A673 (cell line): ENCODE results near the gene C1orf35. TPM values are rescaled to one million over a fixed set of nuclear protein-coding genes. Genes with fewer than 3 reads are reported as not detected.
A peak's percentile ranks its signal among the peaks of the same experiment; 100 is the strongest.

Experiments used
- BruUV-seq: library from RNA; stranded (reverse); fragments of 400-500 nt; replicated peaks from 2 replicates; lab custom pipeline; 2021; lab: Mats Ljungman, UMichigan
- CTCF ChIA-PET: fragments of 300-600 bp; sonication (Branson Sonifier 250); formaldehyde crosslinking; loops from one replicate; lab custom pipeline; 2022; ENCODE audit warnings: antibody characterized with exemption; lab: Charles Lee
- POLR2A ChIA-PET: fragments of 300-600 bp; sonication (Branson Sonifier 250); formaldehyde crosslinking; loops from one replicate; lab custom pipeline; 2022; ENCODE audit warnings: antibody characterized with exemption; ENCODE audit not compliant: low non-redundant PET; lab: Charles Lee
- DNase-seq: peaks from one replicate; pipeline ENCODE4 v3.0.0-alpha.2; 2015; ENCODE audit warnings: low spot score
- H3K27ac ChIP-seq: fragments of 200-600 bp; sonication (generic); 2 replicates; pipeline ENCODE4 v1.5.1; 2016; ENCODE audit warnings: mixed run types, low read depth, mild to moderate bottlenecking, mixed read lengths, antibody characterized with exemption, low read length; ENCODE audit not compliant: poor library complexity, severe bottlenecking
- H3K27me3 ChIP-seq: fragments of 200-600 bp; sonication (generic); replicated peaks from 2 replicates; pipeline ENCODE4 v1.6.1; 2017; ENCODE audit warnings: mixed run types, low read depth, mild to moderate bottlenecking, mixed read lengths, antibody characterized with exemption, low read length; ENCODE audit not compliant: insufficient read depth, poor library complexity
- H3K36me3 ChIP-seq: fragments of 200-600 bp; sonication (generic); 2 replicates; pipeline ENCODE4 v1.6.1; 2016; ENCODE audit warnings: mixed run types, mild to moderate bottlenecking, mixed read lengths, antibody characterized with exemption, low read length; ENCODE audit not compliant: insufficient read depth, poor library complexity, severe bottlenecking
- H3K4me1 ChIP-seq: fragments of 200-600 bp; sonication (generic); 2 replicates; pipeline ENCODE4 v1.6.1; 2017; ENCODE audit warnings: mixed run types, mild to moderate bottlenecking, mixed read lengths, antibody characterized with exemption, low read length; ENCODE audit not compliant: insufficient read depth, poor library complexity, severe bottlenecking
- H3K4me3 ChIP-seq: fragments of 200-600 bp; sonication (generic); 2 replicates; pipeline ENCODE4 v1.5.1; 2016; ENCODE audit warnings: low read depth, mixed run types, mild to moderate bottlenecking, mixed read lengths, low read length; ENCODE audit not compliant: poor library complexity, severe bottlenecking
- H3K9me3 ChIP-seq: fragments of 200-600 bp; sonication (generic); 2 replicates; pipeline ENCODE4 v1.6.1; 2016; ENCODE audit warnings: mixed run types, low read depth, mild to moderate bottlenecking, mixed read lengths, antibody characterized with exemption, low read length; ENCODE audit not compliant: poor library complexity, severe bottlenecking
- EZH2 ChIP-seq: fragments of 200-600 bp; sonication (generic); IDR thresholded peaks from 2 replicates; pipeline ENCODE4 v1.6.1; 2017; ENCODE audit warnings: borderline replicate concordance, low read depth, mild to moderate bottlenecking, mixed read lengths, antibody characterized with exemption, low read length; ENCODE audit not compliant: poor library complexity, severe bottlenecking
- intact Hi-C: fragments of 100-400 bp; cut with micrococcal nuclease; formaldehyde crosslinking; loops from one replicate; pipeline ENCODE4 v1.10.0; 2022; ENCODE audit not compliant: unreplicated experiment
- total RNA-seq: library from RNA; stranded (reverse); gene quantifications from 2 replicates; pipeline ENCODE4 v1.2.3, GENCODE V29; 2021
- TF ChIP-seq, protein P1 (sequence below): fragments of 300-800, 200-600 bp; sonication (generic); conservative IDR thresholded peaks from 2 replicates; pipeline ENCODE4 v1.5.1; 2017; ENCODE audit warnings: low read depth, mild to moderate bottlenecking, antibody characterized with exemption, low read length, moderate library complexity, mixed read lengths

The C1orf35 gene
- total RNA-seq, 1 experiment from 2014 or later, result 27.5 TPM

DNA sequence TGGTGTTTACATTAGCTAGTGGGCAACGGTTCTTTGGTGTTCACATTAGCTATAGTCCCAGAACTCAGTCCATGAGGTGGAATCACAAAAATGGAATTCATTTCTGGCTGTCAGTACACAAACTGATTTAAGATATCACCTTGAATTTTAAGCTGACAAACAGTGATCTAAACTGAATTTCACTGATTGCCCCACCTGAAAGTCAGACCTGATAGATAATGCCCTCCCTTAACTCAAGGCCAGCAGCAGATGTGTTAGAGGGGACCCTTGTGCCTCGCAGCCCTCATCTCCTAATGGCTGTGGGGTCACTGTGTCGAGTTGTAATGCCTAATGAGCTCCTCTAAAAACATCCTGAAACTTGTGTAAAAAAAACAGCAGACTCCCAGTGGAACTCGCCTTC, 12.0 kb downstream of the C1orf35 start:
- POLR2A ChIA-PET, result no interaction called here
- TSS peak; percentile 0 for BruUV-seq

DNA sequence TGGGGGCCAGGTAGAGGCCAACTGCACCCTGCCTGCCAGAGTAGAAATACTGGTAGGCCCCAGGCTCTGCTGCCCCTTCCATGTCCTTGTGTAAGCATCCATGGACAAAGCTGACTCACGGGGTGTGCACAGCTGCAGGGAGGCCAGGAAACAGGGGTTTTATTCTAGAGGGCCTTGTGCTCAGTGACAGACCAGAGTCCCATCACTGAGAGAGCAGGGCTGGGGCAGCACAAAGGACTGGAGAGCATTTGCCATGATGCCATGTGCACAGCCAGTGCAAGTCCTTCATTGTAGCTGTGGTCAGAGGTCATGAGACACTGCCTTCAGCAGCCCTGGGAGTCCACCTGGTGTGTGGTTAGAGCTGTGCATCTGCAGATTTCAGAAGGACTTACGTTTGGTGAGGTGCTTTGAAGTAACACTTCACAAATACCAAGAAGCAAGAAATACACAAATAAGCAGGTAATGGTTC, 12.5 kb downstream of the C1orf35 start:
- Histone ChIP-seq H3K36me3 (peaks cover 48% of the 10 kb centered on the region), H3K4me1 (peaks cover 9% of the 10 kb centered on the region), H3K27me3 (no peaks in the 10 kb centered on the region), H3K9me3 (peaks cover 30% of the 10 kb centered on the region), H3K27ac (no peak overlapping the region), H3K4me3 (no peak overlapping the region)
- ChIA-PET CTCF (no interaction called here), POLR2A (no interaction called here)
- TF ChIP-seq, protein P1, sequence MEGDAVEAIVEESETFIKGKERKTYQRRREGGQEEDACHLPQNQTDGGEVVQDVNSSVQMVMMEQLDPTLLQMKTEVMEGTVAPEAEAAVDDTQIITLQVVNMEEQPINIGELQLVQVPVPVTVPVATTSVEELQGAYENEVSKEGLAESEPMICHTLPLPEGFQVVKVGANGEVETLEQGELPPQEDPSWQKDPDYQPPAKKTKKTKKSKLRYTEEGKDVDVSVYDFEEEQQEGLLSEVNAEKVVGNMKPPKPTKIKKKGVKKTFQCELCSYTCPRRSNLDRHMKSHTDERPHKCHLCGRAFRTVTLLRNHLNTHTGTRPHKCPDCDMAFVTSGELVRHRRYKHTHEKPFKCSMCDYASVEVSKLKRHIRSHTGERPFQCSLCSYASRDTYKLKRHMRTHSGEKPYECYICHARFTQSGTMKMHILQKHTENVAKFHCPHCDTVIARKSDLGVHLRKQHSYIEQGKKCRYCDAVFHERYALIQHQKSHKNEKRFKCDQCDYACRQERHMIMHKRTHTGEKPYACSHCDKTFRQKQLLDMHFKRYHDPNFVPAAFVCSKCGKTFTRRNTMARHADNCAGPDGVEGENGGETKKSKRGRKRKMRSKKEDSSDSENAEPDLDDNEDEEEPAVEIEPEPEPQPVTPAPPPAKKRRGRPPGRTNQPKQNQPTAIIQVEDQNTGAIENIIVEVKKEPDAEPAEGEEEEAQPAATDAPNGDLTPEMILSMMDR, result no peak
- TF ChIP-seq EZH2, result no peak
- BruUV-seq, result no TSS peak
- intact Hi-C loops, result no loop called here
- no peak for DNase-seq

More for the DNA sequence above, 12.0 kb downstream of the C1orf35 start:
- H3K36me3 ChIP-seq, result peaks cover 52% of the 10 kb centered on the region
- no peak overlapping the region for H3K4me3 ChIP-seq
- H3K27me3 ChIP-seq, result no peaks in the 10 kb centered on the region
- peaks cover 30% of the 10 kb centered on the region for H3K9me3 ChIP-seq
- H3K27ac ChIP-seq, result no peak overlapping the region
- intact Hi-C loops, result no loop called here
- TF ChIP-seq, protein P1, result no peak
- TF ChIP-seq EZH2, result no peak
- H3K4me1 ChIP-seq, result peaks cover 5% of the 10 kb centered on the region
- CTCF ChIA-PET, result no interaction called here
- no peak for DNase-seq

DNA sequence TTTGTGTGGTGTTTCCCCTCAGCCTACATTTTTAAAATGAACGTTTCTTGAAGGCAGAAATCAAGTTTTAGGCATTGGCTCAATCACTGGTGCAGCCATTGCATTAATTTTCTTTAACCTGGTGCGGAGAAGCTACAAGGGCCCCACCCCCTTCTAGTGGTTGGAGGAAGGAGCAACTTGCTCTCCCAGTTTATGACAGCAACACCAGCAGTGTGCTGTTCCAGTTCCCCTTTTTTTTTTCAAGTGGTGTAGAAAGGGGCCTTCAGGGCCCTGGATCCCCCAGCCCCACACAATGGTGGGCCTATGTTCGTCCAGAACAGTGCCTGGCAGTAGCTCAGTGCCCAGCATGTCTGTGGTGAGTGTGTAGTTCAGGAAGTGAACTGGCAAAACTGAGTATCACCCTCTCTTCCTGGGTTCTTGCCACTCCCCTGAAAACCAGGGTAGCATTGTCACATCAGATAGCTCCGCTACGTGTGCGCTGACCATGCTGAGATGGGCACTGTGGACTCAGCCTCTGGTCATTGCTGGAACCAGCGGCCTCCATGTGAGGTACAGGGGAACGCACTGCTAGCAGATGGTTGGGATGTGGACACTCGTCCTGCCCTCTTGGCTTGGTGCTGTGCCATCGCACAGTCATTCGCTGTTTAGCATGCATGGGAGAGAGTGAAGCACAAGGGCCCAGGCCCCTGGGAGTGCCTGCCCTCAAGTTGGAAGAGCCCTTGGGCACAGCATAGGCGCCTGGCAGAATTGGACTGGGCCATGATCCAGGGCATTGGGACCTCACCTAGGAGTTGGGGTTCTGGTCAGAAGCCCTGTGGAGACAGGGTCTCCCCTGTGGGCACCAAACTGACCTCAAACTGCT, 13.4 kb downstream of the C1orf35 start:
- BruUV-seq, result no TSS peak
- TF ChIP-seq, protein P1, result no peak
- no peak for TF ChIP-seq EZH2
- intact Hi-C loops, result no loop called here
- DNase-seq, result no peak
- Histone ChIP-seq H3K4me3 (no peak overlapping the region), H3K36me3 (peaks cover 39% of the 10 kb centered on the region), H3K9me3 (peaks cover 24% of the 10 kb centered on the region), H3K4me1 (peaks cover 18% of the 10 kb centered on the region), H3K27ac (no peak overlapping the region), H3K27me3 (no peaks in the 10 kb centered on the region)
- CTCF ChIA-PET, result no interaction called here
- POLR2A ChIA-PET, result no interaction called here
